ENCODE measurements around the gene CYB5A.
A peak's percentile ranks its signal among the peaks of the same experiment; 100 is the strongest.

Gene CYB5A

GRCh38 chr18:74281980-74282754 is 9.6 kb downstream of the CYB5A start:
- H3K27ac ChIP-seq: peak overlapping the region in 11 of 21 experiments; percentile 3 to 73 (median 47)
- no peak overlapping the region for H3K4me3 ChIP-seq

- Histone ChIP-seq H3K4me3 (no peak overlapping the region), H3K27ac (peak overlapping the region in 5 of 21 experiments; percentile 9 to 65 (median 47))
Measured at GRCh38 chr18:74281011-74281979, 10.5 kb downstream of the CYB5A start.

- Histone ChIP-seq H3K4me3 (no peak overlapping the region), H3K27ac (no peak overlapping the region)
Measured at GRCh38 chr18:74278983-74279382, 12.8 kb downstream of the CYB5A start.

- no peak overlapping the region for H3K4me3 ChIP-seq
- H3K27ac ChIP-seq: peak overlapping the region in 1 of 21 experiments; percentile 19
Measured at GRCh38 chr18:74278058-74278457, 13.7 kb downstream of the CYB5A start.

- H3K4me3 ChIP-seq: no peak overlapping the region
- peak overlapping the region in 1 of 21 experiments; percentile 13 for H3K27ac ChIP-seq
Measured at GRCh38 chr18:74277296-74277695, 14.5 kb downstream of the CYB5A start.

GRCh38 chr18:74276609-74277008 is 15.2 kb downstream of the CYB5A start:
- peak overlapping the region in 1 of 21 experiments; percentile 13 for H3K27ac ChIP-seq

GRCh38 chr18:74275736-74276135 is 16.0 kb downstream of the CYB5A start:
- Histone ChIP-seq H3K4me3 (no peak overlapping the region), H3K27ac (peak overlapping the region in 1 of 21 experiments; percentile 13)

More at GRCh38 chr18:74276609-74277008, 15.2 kb downstream of the CYB5A start:
- H3K4me3 ChIP-seq: no peak overlapping the region

- Histone ChIP-seq H3K4me3 (no peak overlapping the region), H3K27ac (no peak overlapping the region)
Measured at GRCh38 chr18:74274700-74275099, 17.1 kb downstream of the CYB5A start.

- H3K27ac ChIP-seq: no peak overlapping the region
- H3K4me3 ChIP-seq: no peak overlapping the region
Measured at GRCh38 chr18:74273394-74273793, 18.4 kb downstream of the CYB5A start.

GRCh38 chr18:74271635-74272034 is 20.1 kb downstream of the CYB5A start:
- no peak overlapping the region for H3K4me3 ChIP-seq

GRCh38 chr18:74268933-74269620 is 22.7 kb downstream of the CYB5A start:
- Histone ChIP-seq H3K27ac (peak overlapping the region in 9 of 21 experiments; percentile 20 to 52 (median 40)), H3K4me3 (no peak overlapping the region)

More at GRCh38 chr18:74271635-74272034, 20.1 kb downstream of the CYB5A start:
- H3K27ac ChIP-seq: peak overlapping the region in 7 of 21 experiments; percentile 8 to 53 (median 24)

GRCh38 chr18:74268175-74268574 is 23.6 kb downstream of the CYB5A start:
- Histone ChIP-seq H3K4me3 (no peak overlapping the region), H3K27ac (peak overlapping the region in 2 of 21 experiments; percentile 29 to 37)

- H3K27ac ChIP-seq: no peak overlapping the region
- no peak overlapping the region for H3K4me3 ChIP-seq
Measured at GRCh38 chr18:74266161-74266560, 25.6 kb downstream of the CYB5A start.

GRCh38 chr18:74265546-74266098 is 26.1 kb downstream of the CYB5A start:
- no peak overlapping the region for H3K27ac ChIP-seq
- no peak overlapping the region for H3K4me3 ChIP-seq

GRCh38 chr18:74264303-74265020 is 27.3 kb downstream of the CYB5A start:
- H3K27ac ChIP-seq: peak overlapping the region in 1 of 21 experiments; percentile 24
- H3K4me3 ChIP-seq: no peak overlapping the region

- no peak overlapping the region for H3K4me3 ChIP-seq
- H3K27ac ChIP-seq: no peak overlapping the region
Measured at GRCh38 chr18:74261053-74261713, 30.6 kb downstream of the CYB5A start.

- H3K27ac ChIP-seq: no peak overlapping the region
- H3K4me3 ChIP-seq: no peak overlapping the region
Measured at GRCh38 chr18:74259347-74259746, 32.4 kb downstream of the CYB5A start.

GRCh38 chr18:74257083-74257482 is 34.7 kb downstream of the CYB5A start:
- Histone ChIP-seq H3K4me3 (no peak overlapping the region), H3K27ac (no peak overlapping the region)

Data from skin epidermis (tissue), 12 donors.